HG03103 (cell line): ENCODE results near the gene RAVER2.
"Not testable (repeated sequence)": the region's sequence is repeated elsewhere in the genome, so short reads cannot be mapped to it uniquely, and the experiment has no call there.

Experiments
- ATAC-seq: cut with Tn5 transposase; IDR thresholded peaks from one replicate; pipeline ENCODE4 v1.9.1; 2021; ENCODE audit warnings: low read depth; ENCODE audit not compliant: unreplicated experiment

RAVER2 gene

GRCh38 chr1:64809309-64809708 is 64.4 kb downstream of the RAVER2 start:
- no peak for ATAC-seq

- no peak for ATAC-seq
Observed at GRCh38 chr1:64810001-64810400, 65.1 kb downstream of the RAVER2 start.

GRCh38 chr1:64811131-64811530 is 66.3 kb downstream of the RAVER2 start:
- ATAC-seq: no peak

- ATAC-seq: no peak
Observed at GRCh38 chr1:64814427-64814826, 69.6 kb downstream of the RAVER2 start.

GRCh38 chr1:64817364-64817763 is 72.5 kb downstream of the RAVER2 start:
- not testable (repeated sequence) for ATAC-seq

- not testable (repeated sequence) for ATAC-seq
Observed at GRCh38 chr1:64820572-64820971, 75.7 kb downstream of the RAVER2 start.

GRCh38 chr1:64822621-64823020 is 77.7 kb downstream of the RAVER2 start:
- no peak for ATAC-seq

- ATAC-seq: peak; percentile 70
Observed at GRCh38 chr1:64823691-64824476, 79.0 kb downstream of the RAVER2 start.

GRCh38 chr1:64826991-64827390 is 82.1 kb downstream of the RAVER2 start:
- ATAC-seq: no peak

GRCh38 chr1:64828829-64829228 is 84.0 kb downstream of the RAVER2 start:
- ATAC-seq: no peak

GRCh38 chr1:64829411-64830029 is 84.6 kb downstream of the RAVER2 start:
- no peak for ATAC-seq

GRCh38 chr1:64830030-64830651 is 85.3 kb downstream of the RAVER2 start:
- ATAC-seq: no peak

- ATAC-seq: no peak
Observed at GRCh38 chr1:64834734-64835133, 89.9 kb downstream of the RAVER2 start.

- ATAC-seq: no peak
Observed at GRCh38 chr1:64836802-64837201, 91.9 kb downstream of the RAVER2 start.

- no peak for ATAC-seq
Observed at GRCh38 chr1:64838486-64838885, 93.6 kb downstream of the RAVER2 start.

GRCh38 chr1:64839261-64839660 is 94.4 kb downstream of the RAVER2 start:
- no peak for ATAC-seq

GRCh38 chr1:64839732-64840405 is 95.0 kb downstream of the RAVER2 start:
- ATAC-seq: no peak

GRCh38 chr1:64841330-64842065 is 96.6 kb downstream of the RAVER2 start:
- no peak for ATAC-seq

GRCh38 chr1:64842224-64842623 is 97.3 kb downstream of the RAVER2 start:
- no peak for ATAC-seq

GRCh38 chr1:64843675-64844074 is 98.8 kb downstream of the RAVER2 start:
- ATAC-seq: no peak
